H1 (cell line): Measurements from ENCODE around the gene COX6A2. TPM values are rescaled to one million over a fixed set of nuclear protein-coding genes. Genes with fewer than 3 reads are reported as not detected.

Source experiments
- ATF2 ChIP-seq: IDR thresholded peaks from 2 replicates; pipeline ENCODE4 v1.6.1; 2012; ENCODE audit warnings: low read length, inconsistent platforms
- SIX5 ChIP-seq: IDR thresholded peaks from 2 replicates; pipeline ENCODE4 v1.6.1; 2011; ENCODE audit warnings: mild to moderate bottlenecking, low read depth, low read length
- polyA plus RNA-seq, 7 experiments: library from polyadenylated mRNA; depleted of rRNA in 3 of 7; stranded (reverse) in 5 of 7; unstranded in 2 of 7; fragments of >200 nt in 5 of 7; fragments of 200-250 nt in 2 of 7; gene quantifications; 1 replicate in 5 of 7; 2 replicates in 1 of 7; 4 replicates in 1 of 7; pipeline versions ENCODE4 v1.2.1 to v1.2.3, GENCODE V29; 2011 to 2013; ENCODE audit warnings: missing spikeins in 2 of 7, mixed read lengths in 2 of 7
- total RNA-seq: library from RNA; stranded (reverse); fragmentation: NEBNext Ultra II Directional; extraction: Animal tissue kit (Norgen Biotek cat#: 25700); gene quantifications from 2 replicates; pipeline ENCODE4 v1.2.1, GENCODE V29; 2021

The COX6A2 gene
- total and polyA plus RNA-seq, 2 of the 8 experiments (the other 6 are each of a cell fraction or from before 2014, with no cell fraction given) = 0.79 TPM; not detected in 1

DNA sequence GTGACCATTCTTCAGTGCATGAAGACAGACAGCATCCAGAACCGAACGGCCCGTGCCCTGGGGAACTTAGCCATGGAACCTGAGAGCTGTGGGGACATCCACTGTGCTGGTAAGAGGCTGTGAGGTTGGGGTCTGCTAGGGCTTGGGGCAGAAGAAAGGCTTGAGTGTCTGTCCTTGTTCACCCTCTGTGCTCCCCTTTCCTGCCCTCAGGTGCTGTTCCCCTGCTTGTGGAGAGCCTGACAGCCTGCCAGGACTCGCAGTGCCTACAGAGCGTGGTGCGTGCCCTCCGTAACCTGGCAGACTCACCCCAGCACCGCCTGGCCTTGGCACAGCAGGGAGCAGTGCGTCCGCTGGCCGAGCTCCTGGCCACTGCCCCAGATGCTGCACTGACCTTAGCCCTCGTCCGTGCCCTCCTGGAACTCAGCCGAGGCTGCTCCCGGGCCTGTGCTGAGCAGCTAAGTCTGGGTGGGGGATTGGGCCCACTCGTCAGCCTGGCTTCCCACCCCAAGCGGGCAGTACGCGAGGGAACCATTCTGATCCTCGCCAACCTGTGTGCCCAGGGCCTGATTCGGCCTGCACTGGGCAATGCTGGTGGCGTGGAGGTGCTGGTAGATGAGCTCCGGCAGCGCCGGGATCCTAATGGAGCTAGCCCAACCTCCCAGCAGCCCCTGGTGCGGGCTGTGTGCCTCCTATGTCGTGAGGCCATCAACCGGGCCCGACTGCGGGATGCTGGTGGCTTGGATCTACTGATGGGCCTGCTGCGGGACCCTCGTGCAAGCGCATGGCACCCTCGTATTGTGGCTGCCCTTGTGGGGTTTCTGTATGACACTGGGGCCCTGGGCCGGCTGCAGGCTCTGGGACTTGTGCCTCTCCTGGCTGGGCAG lies 34.0 kb upstream of the COX6A2 start (continued):
- TF ChIP-seq ATF2 = no peak
- no peak for TF ChIP-seq SIX5
